Thyroid gland (tissue), 4 donors: ENCODE measurements around the gene LRRFIP1.

Experiments used
- CTCF ChIP-seq, 6 experiments: fragments of 200-600 bp in 3 of 6; fragments of 450-650 bp in 3 of 6; sonication (generic) in 3 of 6; IDR thresholded peaks; one replicate each; pipeline ENCODE4 v1.5.1; 2016 to 2019; ENCODE audit warnings: antibody characterized with exemption in 6 of 6, mild to moderate bottlenecking in 2 of 6, inconsistent platforms in 1 of 6, moderate library complexity in 1 of 6
- POLR2A ChIP-seq, 2 donors: fragments of 450-650 bp; IDR thresholded peaks; one replicate each; pipeline ENCODE4 v1.6.1; 2017; ENCODE audit warnings: antibody characterized with exemption in 2 of 2, mild to moderate bottlenecking in 2 of 2, moderate library complexity in 1 of 2

GRCh38 chr2:237600205-237600846 lies 27.1 kb upstream of the LRRFIP1 start:
- TF ChIP-seq CTCF (IDR thresholded peaks at IDR 0.05), result no peak
- peak in 1 of 2 donors; percentile 7 for TF ChIP-seq POLR2A (IDR thresholded peaks at IDR 0.05)
